ENCODE data around the gene LPCAT3.

GRCh38 chr12:7023114-7023513 lies 4.8 kb upstream of the LPCAT3 start:
- TF ChIP-seq CTCF (conservative IDR thresholded peaks at IDR 0.05; ENCODE audit: low read depth, low read length): no peak
- TF ChIP-seq EZH2 (IDR thresholded peaks at IDR 0.05; ENCODE audit: borderline replicate concordance, low read depth, low read length, poor library complexity, severe bottlenecking): no peak
